Suprapubic skin (tissue), 4 donors: Measurements from ENCODE around the gene GULP1.

Experiments
- CTCF ChIP-seq, 2 donors: fragments of 200-600 bp in 1 of 2; fragments of 450-650 bp in 1 of 2; sonication (generic) in 1 of 2; IDR thresholded peaks; one replicate each; pipeline ENCODE4 v1.5.1; 2016 to 2019; ENCODE audit warnings: antibody characterized with exemption in 2 of 2, mild to moderate bottlenecking in 1 of 2, moderate library complexity in 1 of 2
- POLR2A ChIP-seq, 2 donors: fragments of 450-650 bp; IDR thresholded peaks; one replicate each; pipeline ENCODE4 v1.6.1; 2017; ENCODE audit warnings: antibody characterized with exemption in 2 of 2, mild to moderate bottlenecking in 2 of 2, moderate library complexity in 2 of 2
- POLR2AphosphoS5 ChIP-seq, 3 donors: sonication (generic); formaldehyde crosslinking; IDR thresholded peaks; one replicate each; pipeline ENCODE4 v1.6.1; 2017; ENCODE audit warnings: antibody characterized with exemption in 3 of 3

- TF ChIP-seq CTCF (IDR thresholded peaks at IDR 0.05) (no peak), POLR2A (IDR thresholded peaks at IDR 0.05) (no peak), POLR2AphosphoS5 (IDR thresholded peaks at IDR 0.05) (no peak)
Observed at GRCh38 chr2:188450732-188451483, 159.2 kb downstream of the GULP1 start.
